Measurements from ENCODE around the gene PMM2.
"Not testable (repeated sequence)": the region's sequence is repeated elsewhere in the genome, so short reads cannot be mapped to it uniquely, and the experiment has no call there.

Gene PMM2

GRCh38 chr16:8782673-8783072, 15.0 kb upstream of the PMM2 start:
- no peaks in the 10 kb centered on the region for H3K9me3 ChIP-seq
- H3K4me3 ChIP-seq (ENCODE audit: low read depth in 1 of 2, low read length in 1 of 2) = no peak overlapping the region
- no peak overlapping the region for H3K27ac ChIP-seq
- no peaks in the 10 kb centered on the region for H3K27me3 ChIP-seq
- TF ChIP-seq, protein P1, sequence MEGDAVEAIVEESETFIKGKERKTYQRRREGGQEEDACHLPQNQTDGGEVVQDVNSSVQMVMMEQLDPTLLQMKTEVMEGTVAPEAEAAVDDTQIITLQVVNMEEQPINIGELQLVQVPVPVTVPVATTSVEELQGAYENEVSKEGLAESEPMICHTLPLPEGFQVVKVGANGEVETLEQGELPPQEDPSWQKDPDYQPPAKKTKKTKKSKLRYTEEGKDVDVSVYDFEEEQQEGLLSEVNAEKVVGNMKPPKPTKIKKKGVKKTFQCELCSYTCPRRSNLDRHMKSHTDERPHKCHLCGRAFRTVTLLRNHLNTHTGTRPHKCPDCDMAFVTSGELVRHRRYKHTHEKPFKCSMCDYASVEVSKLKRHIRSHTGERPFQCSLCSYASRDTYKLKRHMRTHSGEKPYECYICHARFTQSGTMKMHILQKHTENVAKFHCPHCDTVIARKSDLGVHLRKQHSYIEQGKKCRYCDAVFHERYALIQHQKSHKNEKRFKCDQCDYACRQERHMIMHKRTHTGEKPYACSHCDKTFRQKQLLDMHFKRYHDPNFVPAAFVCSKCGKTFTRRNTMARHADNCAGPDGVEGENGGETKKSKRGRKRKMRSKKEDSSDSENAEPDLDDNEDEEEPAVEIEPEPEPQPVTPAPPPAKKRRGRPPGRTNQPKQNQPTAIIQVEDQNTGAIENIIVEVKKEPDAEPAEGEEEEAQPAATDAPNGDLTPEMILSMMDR (IDR thresholded peaks at IDR 0.05) = no peak
- H3K4me1 ChIP-seq (ENCODE audit: control insufficient read depth in 1 of 2, insufficient read depth in 1 of 2, low read depth in 1 of 2, low read length in 1 of 2) = no peaks in the 10 kb centered on the region
- H3K36me3 ChIP-seq = peaks cover 35% of the 10 kb centered on the region

GRCh38 chr16:8785408-8785807, 12.2 kb upstream of the PMM2 start:
- peaks cover 10% of the 10 kb centered on the region for H3K36me3 ChIP-seq
- no peak overlapping the region for H3K27ac ChIP-seq
- H3K4me1 ChIP-seq (ENCODE audit: control insufficient read depth in 1 of 2, insufficient read depth in 1 of 2, low read depth in 1 of 2, low read length in 1 of 2) = no peaks in the 10 kb centered on the region
- TF ChIP-seq, protein P1 (IDR thresholded peaks at IDR 0.05) = no peak
- no peaks in the 10 kb centered on the region for H3K9me3 ChIP-seq
- H3K4me3 ChIP-seq (ENCODE audit: low read depth in 1 of 2, low read length in 1 of 2) = no peak overlapping the region
- no peaks in the 10 kb centered on the region for H3K27me3 ChIP-seq

GRCh38 chr16:8786316-8786715, 11.3 kb upstream of the PMM2 start:
- H3K4me1 ChIP-seq (ENCODE audit: control insufficient read depth in 1 of 2, insufficient read depth in 1 of 2, low read depth in 1 of 2, low read length in 1 of 2); H3K27me3 ChIP-seq; H3K9me3 ChIP-seq; H3K36me3 ChIP-seq; H3K4me3 ChIP-seq (ENCODE audit: low read depth in 1 of 2, low read length in 1 of 2); H3K27ac ChIP-seq: not testable (repeated sequence)

GRCh38 chr16:8788578-8789172, 9.0 kb upstream of the PMM2 start:
- Histone ChIP-seq H3K36me3 (no peaks in the 10 kb centered on the region), H3K4me1 (ENCODE audit: control insufficient read depth in 1 of 2, insufficient read depth in 1 of 2, low read depth in 1 of 2, low read length in 1 of 2) (no peaks in the 10 kb centered on the region), H3K27ac (no peak overlapping the region), H3K9me3 (no peaks in the 10 kb centered on the region), H3K4me3 (ENCODE audit: low read depth in 1 of 2, low read length in 1 of 2) (no peak overlapping the region), H3K27me3 (no peaks in the 10 kb centered on the region)
- TF ChIP-seq, protein P1 (IDR thresholded peaks at IDR 0.05) = no peak

DNA sequence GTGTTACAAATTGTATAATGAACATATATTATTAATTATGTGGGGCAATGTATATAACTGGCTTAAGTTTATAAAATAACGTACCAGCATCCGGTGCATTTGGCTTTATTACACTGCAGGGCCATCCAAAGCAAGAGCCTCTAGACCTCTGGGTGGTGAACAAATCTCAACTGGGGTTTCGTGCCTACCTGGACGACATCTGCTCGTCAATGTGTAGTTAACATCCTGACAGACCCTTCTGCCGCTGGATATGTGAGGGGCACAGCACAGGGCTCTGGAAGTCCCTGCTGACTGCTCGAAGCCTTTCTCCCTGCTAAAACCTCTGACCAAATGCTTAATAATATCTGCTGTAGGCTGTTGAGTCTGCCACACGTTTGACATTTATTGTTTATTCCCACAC, 2.5 kb upstream of the PMM2 start:
- Histone ChIP-seq H3K4me3 (ENCODE audit: low read depth in 1 of 2, low read length in 1 of 2) (no peak overlapping the region), H3K9me3 (no peaks in the 10 kb centered on the region), H3K4me1 (ENCODE audit: control insufficient read depth in 1 of 2, insufficient read depth in 1 of 2, low read depth in 1 of 2, low read length in 1 of 2) (peaks cover 22 to 24% of the 10 kb centered on the region in 2 experiments), H3K27ac (no peak overlapping the region), H3K36me3 (no peaks in the 10 kb centered on the region), H3K27me3 (no peaks in the 10 kb centered on the region)
- TF ChIP-seq, protein P1 (IDR thresholded peaks at IDR 0.05) = no peak

GRCh38 chr16:8795818-8796217, 1.8 kb upstream of the PMM2 start:
- Histone ChIP-seq H3K27ac (no peak overlapping the region), H3K36me3 (no peaks in the 10 kb centered on the region), H3K4me1 (ENCODE audit: control insufficient read depth in 1 of 2, insufficient read depth in 1 of 2, low read depth in 1 of 2, low read length in 1 of 2) (peaks cover 22 to 24% of the 10 kb centered on the region in 2 experiments), H3K4me3 (ENCODE audit: low read depth in 1 of 2, low read length in 1 of 2) (no peak overlapping the region), H3K9me3 (no peaks in the 10 kb centered on the region), H3K27me3 (no peaks in the 10 kb centered on the region)
- TF ChIP-seq, protein P1 (IDR thresholded peaks at IDR 0.05) = no peak

Measured in neutrophil (primary cell).